Activated effector memory CD4-positive, alpha-beta T cell treated with Interleukin-2 at 50 U/mL for 16 hours (primary cell): Measurements from ENCODE around the gene TRPM2.

Experiments used
- DNase-seq: peaks from one replicate; pipeline ENCODE4 v3.0.0-alpha.2; 2020

The TRPM2 gene

GRCh38 chr21:44353191-44353970 is at the start of gene TRPM2:
TRPM2 (plus strand) TSS chr21:44353621; CDS start chr21:44353701, 80 bp downstream.
- DNase-seq: peak; percentile 20

- no peak for DNase-seq
Measured at GRCh38 chr21:44304011-44304616, 49.3 kb upstream of the TRPM2 start.

GRCh38 chr21:44304877-44305293 is 48.5 kb upstream of the TRPM2 start:
- DNase-seq: no peak

GRCh38 chr21:44305691-44306090 is 47.7 kb upstream of the TRPM2 start:
- DNase-seq: no peak

GRCh38 chr21:44306936-44307704 is 46.3 kb upstream of the TRPM2 start:
- no peak for DNase-seq

- DNase-seq: no peak
Measured at GRCh38 chr21:44310628-44311507, 42.6 kb upstream of the TRPM2 start.

- no peak for DNase-seq
Measured at GRCh38 chr21:44312089-44312488, 41.3 kb upstream of the TRPM2 start.

GRCh38 chr21:44312716-44313115 is 40.7 kb upstream of the TRPM2 start:
- no peak for DNase-seq

GRCh38 chr21:44313451-44313850 is 40.0 kb upstream of the TRPM2 start:
- no peak for DNase-seq

GRCh38 chr21:44314128-44314527 is 39.3 kb upstream of the TRPM2 start:
- DNase-seq: no peak

- DNase-seq: no peak
Measured at GRCh38 chr21:44314561-44314960, 38.9 kb upstream of the TRPM2 start.

GRCh38 chr21:44315691-44316203 is 37.7 kb upstream of the TRPM2 start:
- DNase-seq: no peak

GRCh38 chr21:44316277-44316900 is 37.0 kb upstream of the TRPM2 start:
- DNase-seq: no peak

- DNase-seq: no peak
Measured at GRCh38 chr21:44317241-44317782, 36.1 kb upstream of the TRPM2 start.

- no peak for DNase-seq
Measured at GRCh38 chr21:44317871-44318270, 35.5 kb upstream of the TRPM2 start.

GRCh38 chr21:44318489-44319285 is 34.7 kb upstream of the TRPM2 start:
- DNase-seq: no peak

- no peak for DNase-seq
Measured at GRCh38 chr21:44319407-44320065, 33.9 kb upstream of the TRPM2 start.

- no peak for DNase-seq
Measured at GRCh38 chr21:44320847-44321246, 32.6 kb upstream of the TRPM2 start.

- no peak for DNase-seq
Measured at GRCh38 chr21:44321846-44322450, 31.5 kb upstream of the TRPM2 start.
